Measurements from ENCODE around the gene TMCO4. TPM values are rescaled to one million over a fixed set of nuclear protein-coding genes. Genes with fewer than 3 reads are reported as not detected.

The TMCO4 gene
- total RNA-seq, 1 donor from 2014 or later: not detected

DNA sequence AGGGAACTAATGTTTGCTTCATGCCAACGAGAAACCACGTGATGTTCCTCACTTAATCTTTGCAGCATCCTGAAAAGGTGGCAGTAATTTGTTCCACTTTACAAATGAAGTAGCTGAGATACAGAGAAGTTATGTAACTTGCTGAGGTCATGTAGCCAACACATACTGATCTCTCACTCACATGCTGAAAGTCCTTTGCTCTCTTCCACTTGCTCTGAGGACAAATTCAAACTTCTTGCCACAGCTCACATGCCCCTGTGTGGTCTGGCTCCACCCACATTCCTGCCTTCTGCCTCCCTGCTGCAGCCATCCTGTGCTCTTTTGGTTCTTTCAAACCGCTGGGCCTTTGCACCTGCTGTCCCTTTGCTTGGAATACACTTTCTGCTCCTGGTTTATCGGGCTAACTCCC lies 55.4 kb downstream of the TMCO4 start:
- peaks cover 7% of the 10 kb centered on the region for H3K4me1 Mint-ChIP-seq (ENCODE audit: low read depth, unreplicated experiment)
- H3K9me3 Mint-ChIP-seq (ENCODE audit: unreplicated experiment): no peaks in the 10 kb centered on the region
- TF ChIP-seq, protein P1, sequence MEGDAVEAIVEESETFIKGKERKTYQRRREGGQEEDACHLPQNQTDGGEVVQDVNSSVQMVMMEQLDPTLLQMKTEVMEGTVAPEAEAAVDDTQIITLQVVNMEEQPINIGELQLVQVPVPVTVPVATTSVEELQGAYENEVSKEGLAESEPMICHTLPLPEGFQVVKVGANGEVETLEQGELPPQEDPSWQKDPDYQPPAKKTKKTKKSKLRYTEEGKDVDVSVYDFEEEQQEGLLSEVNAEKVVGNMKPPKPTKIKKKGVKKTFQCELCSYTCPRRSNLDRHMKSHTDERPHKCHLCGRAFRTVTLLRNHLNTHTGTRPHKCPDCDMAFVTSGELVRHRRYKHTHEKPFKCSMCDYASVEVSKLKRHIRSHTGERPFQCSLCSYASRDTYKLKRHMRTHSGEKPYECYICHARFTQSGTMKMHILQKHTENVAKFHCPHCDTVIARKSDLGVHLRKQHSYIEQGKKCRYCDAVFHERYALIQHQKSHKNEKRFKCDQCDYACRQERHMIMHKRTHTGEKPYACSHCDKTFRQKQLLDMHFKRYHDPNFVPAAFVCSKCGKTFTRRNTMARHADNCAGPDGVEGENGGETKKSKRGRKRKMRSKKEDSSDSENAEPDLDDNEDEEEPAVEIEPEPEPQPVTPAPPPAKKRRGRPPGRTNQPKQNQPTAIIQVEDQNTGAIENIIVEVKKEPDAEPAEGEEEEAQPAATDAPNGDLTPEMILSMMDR (IDR thresholded peaks at IDR 0.05; ENCODE audit: partially characterized antibody, unreplicated experiment): no peak
- H3K27ac Mint-ChIP-seq (ENCODE audit: unreplicated experiment): no peak overlapping the region
- H3K27me3 Mint-ChIP-seq (ENCODE audit: unreplicated experiment): peaks cover 8% of the 10 kb centered on the region
- no peak for DNase-seq
- H3K36me3 Mint-ChIP-seq (ENCODE audit: unreplicated experiment): no peaks in the 10 kb centered on the region
- no peak overlapping the region for H3K4me3 Mint-ChIP-seq (ENCODE audit: unreplicated experiment)

DNA sequence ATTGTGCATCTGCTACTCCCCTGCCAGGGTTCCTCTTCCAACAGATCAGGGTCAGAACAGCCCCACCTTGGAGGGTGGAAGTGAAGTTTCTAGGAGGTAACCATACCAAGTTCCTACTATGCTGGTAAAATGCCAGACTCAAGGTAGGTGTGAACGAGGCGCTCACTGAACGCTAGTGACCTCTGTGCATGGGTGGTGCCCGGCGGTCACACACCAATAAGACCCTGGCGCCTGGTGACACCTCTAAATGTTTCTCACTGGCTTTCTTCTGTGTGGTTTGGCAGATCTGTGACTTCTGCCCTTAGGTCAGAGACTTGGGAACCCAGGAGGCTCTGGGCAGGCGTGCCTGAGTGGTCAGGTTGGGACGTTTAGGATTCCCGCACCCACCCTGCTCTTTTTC lies 55.9 kb downstream of the TMCO4 start:
- Mint-ChIP-seq H3K4me1 (ENCODE audit: low read depth, unreplicated experiment) (peaks cover 7% of the 10 kb centered on the region), H3K36me3 (ENCODE audit: unreplicated experiment) (no peaks in the 10 kb centered on the region), H3K4me3 (ENCODE audit: unreplicated experiment) (no peak overlapping the region), H3K9me3 (ENCODE audit: unreplicated experiment) (no peaks in the 10 kb centered on the region), H3K27me3 (ENCODE audit: unreplicated experiment) (peaks cover 8% of the 10 kb centered on the region), H3K27ac (ENCODE audit: unreplicated experiment) (no peak overlapping the region)
- TF ChIP-seq, protein P1 (IDR thresholded peaks at IDR 0.05; ENCODE audit: partially characterized antibody, unreplicated experiment): no peak
- DNase-seq: no peak

DNA sequence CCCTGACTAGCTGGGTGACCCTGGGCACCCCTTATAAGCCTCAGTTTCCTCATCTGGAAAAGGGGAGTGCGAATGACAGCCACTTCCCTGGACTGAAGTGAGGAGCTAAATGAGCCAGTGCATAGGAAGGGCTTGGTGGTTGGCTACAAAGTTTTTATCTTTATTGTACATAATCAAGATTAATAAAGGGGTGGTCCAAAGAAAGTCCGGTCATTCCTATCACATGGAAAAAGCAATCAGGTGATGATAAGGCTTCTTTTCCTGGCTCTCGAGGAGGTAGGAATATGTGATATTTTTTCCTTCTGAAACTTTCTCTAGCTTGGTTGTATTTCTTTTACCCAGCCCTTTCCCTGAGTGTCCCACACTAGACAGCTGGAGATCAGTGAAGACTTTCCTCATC lies 56.5 kb downstream of the TMCO4 start:
- Mint-ChIP-seq H3K27me3 (ENCODE audit: unreplicated experiment) (peaks cover 8% of the 10 kb centered on the region), H3K4me1 (ENCODE audit: low read depth, unreplicated experiment) (peaks cover 7% of the 10 kb centered on the region), H3K27ac (ENCODE audit: unreplicated experiment) (no peak overlapping the region), H3K36me3 (ENCODE audit: unreplicated experiment) (no peaks in the 10 kb centered on the region), H3K4me3 (ENCODE audit: unreplicated experiment) (no peak overlapping the region), H3K9me3 (ENCODE audit: unreplicated experiment) (no peaks in the 10 kb centered on the region)
- no peak for DNase-seq
- TF ChIP-seq, protein P1 (IDR thresholded peaks at IDR 0.05; ENCODE audit: partially characterized antibody, unreplicated experiment): no peak

DNA sequence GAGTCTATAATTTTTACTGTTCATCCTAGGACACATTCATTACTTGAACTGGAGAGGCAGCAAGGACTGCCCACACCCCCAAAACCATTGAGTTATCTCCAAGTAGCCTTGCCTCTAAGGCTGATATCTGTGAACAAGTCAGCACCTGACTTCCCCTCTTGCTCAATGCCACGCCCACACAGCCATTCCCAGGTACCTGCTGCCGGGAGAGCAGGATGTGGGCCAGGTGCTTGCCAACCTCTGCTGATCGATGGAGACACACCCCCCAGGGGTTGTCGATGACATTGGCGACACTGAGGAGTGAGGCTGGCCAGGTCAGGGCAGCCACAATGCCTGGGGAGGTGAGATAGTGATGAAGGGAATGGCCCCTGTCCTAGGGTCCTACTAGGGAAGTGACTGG lies 60.1 kb downstream of the TMCO4 start:
- TF ChIP-seq, protein P1 (IDR thresholded peaks at IDR 0.05; ENCODE audit: partially characterized antibody, unreplicated experiment): no peak
- Mint-ChIP-seq H3K9me3 (ENCODE audit: unreplicated experiment) (peaks cover 2% of the 10 kb centered on the region), H3K4me1 (ENCODE audit: low read depth, unreplicated experiment) (peaks cover 3% of the 10 kb centered on the region), H3K27ac (ENCODE audit: unreplicated experiment) (no peak overlapping the region), H3K36me3 (ENCODE audit: unreplicated experiment) (no peaks in the 10 kb centered on the region), H3K27me3 (ENCODE audit: unreplicated experiment) (peaks cover 5% of the 10 kb centered on the region), H3K4me3 (ENCODE audit: unreplicated experiment) (no peak overlapping the region)
- no peak for DNase-seq

DNA sequence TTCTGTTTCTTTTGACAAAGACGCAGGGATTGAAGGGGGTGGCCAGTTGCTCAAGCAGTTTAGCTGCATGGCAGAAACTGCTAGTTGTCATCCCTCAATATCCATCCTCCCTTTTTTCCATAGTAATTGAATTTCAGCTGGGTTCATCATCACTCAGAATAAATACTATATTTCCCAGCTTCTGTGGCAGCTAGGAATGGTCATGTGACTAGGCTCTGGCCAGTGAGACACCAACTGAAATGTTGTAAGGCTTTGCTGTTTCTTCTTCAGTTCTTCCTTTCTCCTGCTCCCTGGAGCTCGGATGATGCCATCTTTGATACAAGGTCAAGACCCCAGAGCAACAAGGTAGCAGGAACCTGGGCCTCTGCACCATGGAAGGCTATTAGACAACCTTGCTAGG lies 61.0 kb downstream of the TMCO4 start:
- Mint-ChIP-seq H3K9me3 (ENCODE audit: unreplicated experiment) (peaks cover 2% of the 10 kb centered on the region), H3K4me3 (ENCODE audit: unreplicated experiment) (no peak overlapping the region), H3K36me3 (ENCODE audit: unreplicated experiment) (no peaks in the 10 kb centered on the region), H3K27ac (ENCODE audit: unreplicated experiment) (no peak overlapping the region), H3K27me3 (ENCODE audit: unreplicated experiment) (peaks cover 5% of the 10 kb centered on the region), H3K4me1 (ENCODE audit: low read depth, unreplicated experiment) (peaks cover 10% of the 10 kb centered on the region)
- no peak for DNase-seq
- TF ChIP-seq, protein P1 (IDR thresholded peaks at IDR 0.05; ENCODE audit: partially characterized antibody, unreplicated experiment): no peak
